GM10248 (cell line): Measurements from ENCODE around the gene DRAP1.
A peak's percentile ranks its signal among the peaks of the same experiment; 100 is the strongest.

Source experiments
- CTCF ChIA-PET: fragments of 300-600 bp; sonication (Branson Sonifier 250); formaldehyde crosslinking; extraction: SDS; loops from one replicate; lab custom pipeline; 2021; ENCODE audit warnings: antibody characterized with exemption; lab: Yijun Ruan, JAX
- POLR2A ChIA-PET: fragments of 350-650 bp; sonication (Branson Sonifier 250); formaldehyde crosslinking; extraction: SDS; loops from one replicate; lab custom pipeline; 2020; ENCODE audit warnings: antibody characterized with exemption; lab: Yijun Ruan, JAX
- DNase-seq: peaks from one replicate; pipeline ENCODE4 v3.0.0; 2012; ENCODE audit errors: extremely low spot score
- CTCF ChIP-seq: IDR thresholded peaks from 2 replicates; pipeline ENCODE4 v1.5.1; 2012; ENCODE audit warnings: mild to moderate bottlenecking, low read depth; ENCODE audit errors: extremely low read depth, missing control alignments, control extremely low read depth

The DRAP1 gene

GRCh38 chr11:65882120-65883057 is 36.8 kb upstream of the DRAP1 start:
- ChIA-PET CTCF (interaction anchor here (1.0 to 19.3 kb wide), 5 partner anchors 10 to 107 kb away, joined by 4 to 535 read pairs (median 199); partner anchors contain the start of genes CCDC85B, CFL1, EFEMP2 and FIBP), POLR2A (interaction anchor here (1.0 kb wide), 1 partner anchor 23 kb away, joined by 4 read pairs; the partner anchor contains the start of gene MUS81)
- no peak for TF ChIP-seq CTCF
- no peak for DNase-seq

DNA sequence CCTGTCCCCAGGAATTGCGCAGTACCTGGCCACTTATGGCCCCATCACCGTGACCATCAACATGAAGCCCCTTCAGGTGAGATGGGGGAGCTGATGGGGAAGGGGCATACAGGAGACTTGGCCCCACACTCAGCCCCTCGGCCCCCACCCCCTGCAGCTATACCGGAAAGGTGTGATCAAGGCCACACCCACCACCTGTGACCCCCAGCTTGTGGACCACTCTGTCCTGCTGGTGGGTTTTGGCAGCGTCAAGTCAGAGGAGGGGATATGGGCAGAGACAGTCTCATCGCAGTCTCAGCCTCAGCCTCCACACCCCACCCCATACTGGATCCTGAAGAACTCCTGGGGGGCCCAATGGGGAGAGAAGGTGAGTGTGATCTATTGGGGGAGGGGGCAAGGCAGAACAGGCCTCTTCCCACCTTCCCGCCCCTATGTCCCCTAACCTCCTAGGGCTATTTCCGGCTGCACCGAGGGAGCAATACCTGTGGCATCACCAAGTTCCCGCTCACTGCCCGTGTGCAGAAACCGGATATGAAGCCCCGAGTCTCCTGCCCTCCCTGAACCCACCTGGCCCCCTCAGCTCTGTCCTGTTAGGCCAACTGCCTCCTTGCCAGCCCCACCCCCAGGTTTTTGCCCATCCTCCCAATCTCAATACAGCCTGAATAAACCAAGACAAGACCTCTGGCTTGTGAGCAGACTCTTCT is 36.0 kb upstream of the DRAP1 start:
- no peak for DNase-seq
- no peak for TF ChIP-seq CTCF
- POLR2A ChIA-PET, result interaction anchor here (1.5 kb wide), 1 partner anchor 17 kb away, joined by 5 read pairs; no protein-coding TSS in a partner anchor
- CTCF ChIA-PET, result interaction anchor here (1.1 to 19.3 kb wide), 16 partner anchors 7 to 230 kb away, joined by 3 to 535 read pairs (median 12); partner anchors contain the start of genes CCDC85B, CFL1, EFEMP2 and FIBP

DNA sequence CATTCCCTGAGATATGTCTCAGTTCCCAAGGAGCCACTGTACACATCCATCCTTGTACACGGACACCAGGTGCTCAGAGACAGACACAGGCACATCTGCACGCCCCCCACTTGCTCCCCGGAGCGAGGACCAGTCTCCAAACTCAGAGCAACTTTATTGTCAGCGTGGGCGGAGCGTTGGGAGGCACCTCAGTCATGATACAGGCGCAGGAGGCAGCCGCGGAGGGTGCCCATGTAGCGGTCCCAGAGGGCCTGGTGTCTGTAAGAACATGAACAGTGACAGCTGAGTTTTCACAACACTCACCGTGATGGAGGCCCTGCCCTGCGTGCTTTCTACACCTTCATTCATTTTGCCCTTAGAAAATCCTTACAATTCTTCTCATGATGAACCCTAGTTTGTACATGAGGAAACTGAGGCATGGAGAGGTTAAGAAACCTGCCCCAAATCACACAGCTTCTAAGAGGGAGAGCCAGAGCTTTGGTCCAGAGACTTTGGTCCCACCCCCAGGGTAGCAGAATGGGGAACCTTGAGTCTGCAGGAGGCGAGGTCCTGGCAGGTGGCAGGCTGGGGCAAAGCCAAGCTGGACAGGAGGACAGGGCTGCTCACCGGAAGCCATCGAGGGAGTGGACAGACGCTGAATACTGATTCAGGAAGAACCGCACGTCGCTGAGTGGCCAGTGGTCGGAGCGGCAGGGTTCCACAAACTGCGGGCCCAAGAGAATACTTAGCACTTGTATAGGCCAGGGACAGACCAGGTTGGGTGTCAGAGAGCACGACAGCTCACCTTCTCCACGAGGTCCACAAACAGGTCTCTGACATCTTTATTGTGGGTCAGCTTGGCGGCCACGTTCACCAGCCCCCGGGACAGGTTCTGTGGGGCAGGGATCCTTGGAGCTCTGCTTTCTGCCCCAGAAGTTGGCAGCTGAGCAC is 35.2 kb upstream of the DRAP1 start:
- DNase-seq, result no peak
- no peak for TF ChIP-seq CTCF
- ChIA-PET CTCF (interaction anchor here (0.7 to 19.3 kb wide), 58 partner anchors 8 to 271 kb away, joined by 3 to 535 read pairs (median 5); partner anchors contain the start of genes BANF1, CATSPER1, CCDC85B and CFL1), POLR2A (interaction anchor here (0.5 to 1.5 kb wide), 4 partner anchors 9 to 40 kb away, joined by 3 to 6 read pairs (median 5); no protein-coding TSS in a partner anchor)

DNA sequence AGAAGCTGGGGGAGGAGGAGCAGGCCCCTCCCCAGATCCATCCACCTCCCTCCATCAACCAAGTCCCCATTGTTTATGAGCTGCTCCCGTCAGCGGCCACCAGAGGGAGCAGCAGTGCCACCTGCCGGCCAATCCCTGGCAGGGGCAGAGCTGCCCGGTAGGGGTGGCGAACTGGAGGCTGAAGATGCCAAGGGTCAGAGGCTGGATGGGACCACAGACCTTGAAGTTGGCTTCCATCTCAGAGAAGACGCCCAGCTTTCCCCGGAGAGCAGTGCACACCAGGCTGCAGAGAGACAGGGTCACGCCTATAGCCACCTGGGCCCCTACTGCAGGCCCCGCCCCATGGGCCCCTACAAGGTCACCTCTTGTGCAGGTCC is 34.5 kb upstream of the DRAP1 start:
- TF ChIP-seq CTCF, result peak; percentile 100
- peak; percentile 88 for DNase-seq
- CTCF ChIA-PET, result interaction anchor here (0.7 to 19.3 kb wide), 60 partner anchors 2 to 589 kb away, joined by 3 to 535 read pairs (median 5); partner anchors contain the start of genes BANF1, CATSPER1, CCDC85B and CFL1
- POLR2A ChIA-PET, result interaction anchor here (0.6 to 1.5 kb wide), 4 partner anchors 9 to 116 kb away, joined by 3 to 5 read pairs (median 4); no protein-coding TSS in a partner anchor

DNA sequence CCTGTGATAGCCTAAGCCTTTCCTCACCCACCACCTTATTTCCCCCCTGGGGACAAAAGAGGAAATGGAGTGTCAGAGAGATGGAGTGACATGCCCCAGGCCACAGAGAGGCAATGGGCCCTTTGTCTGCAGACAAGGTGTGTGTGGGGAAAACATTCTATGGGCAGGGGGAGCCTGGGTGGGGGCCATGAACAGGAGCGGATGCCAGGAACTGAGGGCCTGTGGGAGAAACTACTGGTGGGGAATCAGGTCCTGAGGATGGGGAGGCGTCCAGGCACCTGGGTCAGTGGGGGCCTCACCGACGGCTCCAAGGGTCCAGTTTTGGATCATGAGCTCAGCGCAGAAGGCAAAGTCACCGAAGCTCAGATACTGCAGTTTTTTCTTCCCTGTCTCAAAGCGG is 34.0 kb upstream of the DRAP1 start:
- POLR2A ChIA-PET, result interaction anchor here (0.6 to 1.1 kb wide), 3 partner anchors 8 to 116 kb away, joined by 3 to 5 read pairs (median 3); no protein-coding TSS in a partner anchor
- DNase-seq, result no peak
- CTCF ChIA-PET, result interaction anchor here (0.9 to 19.3 kb wide), 48 partner anchors 3 to 590 kb away, joined by 3 to 535 read pairs (median 6); partner anchors contain the start of genes BANF1, CATSPER1, CCDC85B and CFL1
- no peak for TF ChIP-seq CTCF
